Stimulated activated CD8-positive, alpha-beta memory T cell treated with anti-CD3 and anti-CD28 coated beads, Interleukin-15, amount 100 ng/mL, for 48 hours (primary cell): ENCODE data around the gene TMEM267.
"Not testable (repeated sequence)": the region's sequence is repeated elsewhere in the genome, so short reads cannot be mapped to it uniquely, and the experiment has no call there.

Experiments
- DNase-seq, 2 donors: peaks; one replicate each; pipeline ENCODE4 v3.0.0-alpha.2; 2020; ENCODE audit warnings: low read depth in 2 of 2

The TMEM267 gene

GRCh38 chr5:43483298-43484105 is at the start of gene TMEM267:
Gene TMEM267 (minus strand): TSS chr5:43483865. CDS start chr5:43453969, 29,896 bp downstream.
- DNase-seq: peak; percentile 81 to 83

- no peak for DNase-seq
Observed at GRCh38 chr5:43530648-43531047, 47.0 kb upstream of the TMEM267 start.

GRCh38 chr5:43523662-43524072 is 40.0 kb upstream of the TMEM267 start:
- no peak for DNase-seq

- no peak for DNase-seq
Observed at GRCh38 chr5:43520615-43521014, 37.0 kb upstream of the TMEM267 start.

GRCh38 chr5:43515678-43516048 is 32.0 kb upstream of the TMEM267 start:
- DNase-seq: no peak

- peak; percentile 89 to 92 for DNase-seq
Observed at GRCh38 chr5:43514816-43515677, 31.4 kb upstream of the TMEM267 start, which contains the start of gene C5orf34. Gene C5orf34 (minus strand): TSS chr5:43515148. CDS start chr5:43509339, 5,809 bp downstream.

- DNase-seq: peak in 1 of 2 donors; percentile 41
Observed at GRCh38 chr5:43514471-43514815, 30.8 kb upstream of the TMEM267 start.

GRCh38 chr5:43514025-43514424 is 30.4 kb upstream of the TMEM267 start:
- DNase-seq: no peak

GRCh38 chr5:43511062-43511461 is 27.4 kb upstream of the TMEM267 start:
- not testable (repeated sequence) for DNase-seq

- DNase-seq: no peak
Observed at GRCh38 chr5:43498581-43498980, 14.9 kb upstream of the TMEM267 start.

GRCh38 chr5:43497311-43498104 is 13.8 kb upstream of the TMEM267 start:
- DNase-seq: no peak

- no peak for DNase-seq
Observed at GRCh38 chr5:43491326-43491725, 7.7 kb upstream of the TMEM267 start.

GRCh38 chr5:43486353-43486752 is 2.7 kb upstream of the TMEM267 start:
- DNase-seq: no peak

GRCh38 chr5:43485406-43485805 is 1.7 kb upstream of the TMEM267 start:
- no peak for DNase-seq

- peak; percentile 79 to 81 for DNase-seq
Observed at GRCh38 chr5:43484106-43484849, 613 bp upstream of the TMEM267 start.

GRCh38 chr5:43482490-43483297 is 971 bp downstream of the TMEM267 start:
- no peak for DNase-seq

- no peak for DNase-seq
Observed at GRCh38 chr5:43469671-43470391, 13.8 kb downstream of the TMEM267 start.

- no peak for DNase-seq
Observed at GRCh38 chr5:43467100-43467499, 16.6 kb downstream of the TMEM267 start.

GRCh38 chr5:43465455-43465854 is 18.2 kb downstream of the TMEM267 start:
- not testable (repeated sequence) for DNase-seq

- DNase-seq: no peak
Observed at GRCh38 chr5:43461066-43461465, 22.6 kb downstream of the TMEM267 start.
